Parathyroid adenoma (tissue), 2 donors: ENCODE measurements around the gene TIGD7.

Experiments used
- H2AFZ ChIP-seq: fragments of 300-600 bp; sonication (generic); one replicate; pipeline ENCODE4 v1.7.0; 2017; ENCODE audit warnings: antibody characterized with exemption, mild to moderate bottlenecking
- H3K27ac ChIP-seq: fragments of 300-600 bp; sonication (generic); one replicate; pipeline ENCODE4 v1.7.0; 2017
- H3K27me3 ChIP-seq: fragments of 300-600 bp; sonication (generic); one replicate; pipeline ENCODE4 v1.7.0; 2017; ENCODE audit warnings: low read length; ENCODE audit not compliant: control insufficient read depth, insufficient read depth
- H3K36me3 ChIP-seq: fragments of 300-600 bp; sonication (generic); one replicate; pipeline ENCODE4 v1.7.0; 2017; ENCODE audit warnings: low read length; ENCODE audit not compliant: control insufficient read depth, insufficient read depth
- H3K4me1 ChIP-seq: fragments of 300-600 bp; sonication (generic); one replicate; pipeline ENCODE4 v1.7.0; 2017; ENCODE audit warnings: control low read depth
- H3K4me2 ChIP-seq: fragments of 300-600 bp; sonication (generic); one replicate; pipeline ENCODE4 v1.7.0; 2017; ENCODE audit warnings: low read length
- H3K4me3 ChIP-seq: fragments of 300-600 bp; sonication (generic); one replicate; pipeline ENCODE4 v1.7.0; 2017; ENCODE audit warnings: low read depth, low read length
- H3K79me2 ChIP-seq: fragments of 300-600 bp; sonication (generic); one replicate; pipeline ENCODE4 v1.7.0; 2017; ENCODE audit warnings: control low read depth
- H3K9ac ChIP-seq: fragments of 300-600 bp; sonication (generic); one replicate; pipeline ENCODE4 v1.7.0; 2017; ENCODE audit warnings: mild to moderate bottlenecking
- H3K9me3 ChIP-seq: fragments of 300-600 bp; sonication (generic); one replicate; pipeline ENCODE4 v1.7.0; 2017; ENCODE audit warnings: low read length; ENCODE audit not compliant: control insufficient read depth
- CTCF ChIP-seq: fragments of 300-600 bp; sonication (generic); IDR thresholded peaks from one replicate; pipeline ENCODE4 v1.7.0; 2017; ENCODE audit warnings: antibody characterized with exemption, mild to moderate bottlenecking
- donor health status: primary hyperparathyroidism.

The TIGD7 gene

GRCh38 chr16:3249451-3249850 is 55.8 kb downstream of the TIGD7 start:
- Histone ChIP-seq H3K79me2 (no peaks in the 10 kb centered on the region), H3K4me2 (no peak overlapping the region), H3K27ac (no peak overlapping the region), H3K4me3 (no peak overlapping the region), H2AFZ (no peak overlapping the region), H3K4me1 (no peaks in the 10 kb centered on the region), H3K36me3 (no peaks in the 10 kb centered on the region), H3K9me3 (no peaks in the 10 kb centered on the region), H3K27me3 (no peaks in the 10 kb centered on the region), H3K9ac (no peak overlapping the region)
- TF ChIP-seq CTCF = no peak

- Histone ChIP-seq H3K79me2 (no peaks in the 10 kb centered on the region), H3K27me3 (no peaks in the 10 kb centered on the region), H3K4me3 (no peak overlapping the region), H3K36me3 (no peaks in the 10 kb centered on the region), H3K4me2 (no peak overlapping the region), H3K9me3 (no peaks in the 10 kb centered on the region), H3K27ac (no peak overlapping the region), H2AFZ (no peak overlapping the region), H3K9ac (no peak overlapping the region), H3K4me1 (no peaks in the 10 kb centered on the region)
- no peak for TF ChIP-seq CTCF
Measured at GRCh38 chr16:3249020-3249419, 56.2 kb downstream of the TIGD7 start.
